HEK293T (cell line): ENCODE measurements around the gene MYBL2.

Experiments used
- BHLHE40 ChIP-seq: fragments of 450-650 bp; IDR thresholded peaks from 2 replicates; pipeline ENCODE4 v1.6.1; 2016; ENCODE audit warnings: mild to moderate bottlenecking, moderate library complexity, borderline replicate concordance
- CTBP1 ChIP-seq: fragments of 450-650 bp; IDR thresholded peaks from 2 replicates; pipeline ENCODE4 v1.6.1; 2016; ENCODE audit warnings: borderline replicate concordance
- ELF4 ChIP-seq: fragments of 450-650 bp; IDR thresholded peaks from 2 replicates; pipeline ENCODE4 v1.6.1; 2017; ENCODE audit warnings: antibody characterized with exemption
- FOXM1 ChIP-seq: fragments of 450-650 bp; IDR thresholded peaks from 2 replicates; pipeline ENCODE4 v1.6.1; 2017; ENCODE audit warnings: mild to moderate bottlenecking, borderline replicate concordance
- L3MBTL2 ChIP-seq: fragments of 450-650 bp; conservative IDR thresholded peaks from 2 replicates; pipeline ENCODE4 v1.6.1; 2016; ENCODE audit warnings: mild to moderate bottlenecking
- SP1 ChIP-seq: fragments of 450-650 bp; IDR thresholded peaks from 2 replicates; pipeline ENCODE4 v1.6.1; 2017
- SUZ12 ChIP-seq: fragments of 450-650 bp; IDR thresholded peaks from 2 replicates; pipeline ENCODE4 v1.6.1; 2016; ENCODE audit warnings: mild to moderate bottlenecking
- TARDBP ChIP-seq: fragments of 450-650 bp; IDR thresholded peaks from 2 replicates; pipeline ENCODE4 v1.6.1; 2016

DNA sequence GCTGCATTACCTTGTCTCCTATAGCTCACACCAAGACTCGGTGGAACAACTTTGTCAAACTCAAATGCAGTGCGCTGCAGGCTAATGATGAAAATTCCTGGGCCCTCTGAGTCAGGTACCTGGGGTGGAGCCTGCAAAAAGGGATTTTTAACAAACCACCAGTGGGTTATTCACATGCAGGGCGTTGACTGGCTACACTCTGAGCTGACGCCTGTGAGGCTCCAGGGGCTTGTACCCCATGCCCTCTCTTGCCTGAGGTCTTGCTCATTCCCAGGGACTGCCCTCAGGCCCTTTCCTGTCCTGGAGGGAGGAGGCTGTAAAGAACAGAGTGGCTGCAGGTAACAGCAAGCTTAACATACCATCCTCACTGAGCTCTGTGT lies 50.7 kb downstream of the MYBL2 start:
- no peak for TF ChIP-seq SUZ12
- no peak for TF ChIP-seq BHLHE40
- no peak for TF ChIP-seq TARDBP
- TF ChIP-seq FOXM1: no peak
- no peak for TF ChIP-seq ELF4
- no peak for TF ChIP-seq CTBP1
- no peak for TF ChIP-seq L3MBTL2
- TF ChIP-seq SP1: no peak
